Immature natural killer cell (primary cell): ENCODE data around the gene ERFL. TPM values are rescaled to one million over a fixed set of nuclear protein-coding genes. Genes with fewer than 3 reads are reported as not detected.

Source experiments
- DNase-seq, 3 donors: peaks; one replicate each; pipeline ENCODE4 v3.0.0; 2022; ENCODE audit warnings: mixed read lengths in 1 of 3
- H3K27ac Mint-ChIP-seq, 6 donors: one replicate each; pipeline ENCODE4 v1.8.0; 2020; ENCODE audit warnings: mixed read lengths in 6 of 6, mild to moderate bottlenecking in 5 of 6, inconsistent platforms in 4 of 6, moderate library complexity in 3 of 6
- H3K27me3 Mint-ChIP-seq, 3 donors: one replicate each; pipeline ENCODE4 v1.8.0; 2020 to 2021; ENCODE audit warnings: low read depth in 3 of 3, mild to moderate bottlenecking in 3 of 3, mixed read lengths in 3 of 3, moderate library complexity in 3 of 3, inconsistent platforms in 1 of 3
- H3K36me3 Mint-ChIP-seq, 3 donors: one replicate each; pipeline ENCODE4 v1.8.0; 2020; ENCODE audit warnings: mixed read lengths in 3 of 3, inconsistent platforms in 2 of 3, mild to moderate bottlenecking in 2 of 3
- H3K4me1 Mint-ChIP-seq, 2 donors: one replicate each; pipeline ENCODE4 v1.8.0; 2020; ENCODE audit warnings: inconsistent platforms in 2 of 2, mild to moderate bottlenecking in 2 of 2, mixed read lengths in 2 of 2, moderate library complexity in 1 of 2
- H3K4me3 Mint-ChIP-seq, 5 donors: one replicate each; pipeline ENCODE4 v1.8.0; 2020; ENCODE audit warnings: mild to moderate bottlenecking in 5 of 5, mixed read lengths in 5 of 5, inconsistent platforms in 3 of 5, moderate library complexity in 3 of 5
- H3K9me3 Mint-ChIP-seq, 6 donors: one replicate each; pipeline ENCODE4 v1.8.0; 2020; ENCODE audit warnings: mild to moderate bottlenecking in 6 of 6, mixed read lengths in 6 of 6, inconsistent platforms in 4 of 6, moderate library complexity in 3 of 6
- polyA plus RNA-seq, 3 donors: library from polyadenylated mRNA; unstranded; fragments of 300-500 nt; fragmentation: Illumina TruSeq; gene quantifications; one replicate each; pipeline ENCODE4 v1.2.3, GENCODE V29; 2021

Gene ERFL
- polyA plus RNA-seq, 3 donors from 2014 or later: 0.11 TPM; not detected in 2

DNA sequence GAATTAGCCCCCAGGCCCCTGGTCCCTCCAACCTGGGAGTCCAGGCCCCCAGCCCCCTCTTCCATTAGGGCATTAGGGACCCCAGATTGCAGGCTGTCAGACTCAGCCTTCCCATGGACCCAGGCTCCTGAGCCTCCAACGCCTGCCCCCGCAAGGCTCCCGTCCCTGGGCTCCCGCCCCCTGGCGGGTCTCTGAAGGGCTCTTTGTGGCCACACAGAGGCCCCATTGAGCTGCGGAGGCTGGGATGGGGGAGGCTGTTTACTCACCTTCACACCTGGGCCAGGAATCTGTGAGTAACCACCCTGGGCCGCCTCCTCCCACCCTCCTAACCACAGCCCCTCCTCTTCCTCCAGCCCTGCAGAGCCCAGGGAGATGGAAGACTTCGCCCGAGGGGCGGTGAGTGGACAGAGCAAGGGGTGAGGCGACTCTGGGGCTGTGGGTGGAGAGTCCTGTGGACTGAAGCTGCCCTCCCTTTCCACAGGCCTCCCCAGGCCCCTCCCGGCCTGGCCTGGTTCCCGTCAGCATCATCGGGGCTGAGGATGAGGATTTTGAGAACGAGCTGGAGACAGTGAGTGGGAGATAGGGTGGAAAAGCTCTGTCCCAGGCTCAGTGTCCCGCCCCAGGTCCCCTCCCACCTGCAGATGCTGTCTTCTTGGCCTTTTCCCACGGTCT, 40.4 kb downstream of the ERFL start:
- Mint-ChIP-seq H3K4me3 (peak overlapping the region; percentile 91 to 95 (median 94)), H3K27me3 (peaks cover 26 to 47% (median 34%) of the 10 kb centered on the region in 3 donors), H3K27ac (peak overlapping the region; percentile 96 to 99 (median 99)), H3K9me3 (no peaks in the 10 kb centered on the region), H3K4me1 (peaks cover 62 to 83% of the 10 kb centered on the region in 2 donors), H3K36me3 (peaks cover 19 to 33% (median 20%) of the 10 kb centered on the region in 3 donors)
- peak; percentile 85 to 87 (median 87) for DNase-seq

DNA sequence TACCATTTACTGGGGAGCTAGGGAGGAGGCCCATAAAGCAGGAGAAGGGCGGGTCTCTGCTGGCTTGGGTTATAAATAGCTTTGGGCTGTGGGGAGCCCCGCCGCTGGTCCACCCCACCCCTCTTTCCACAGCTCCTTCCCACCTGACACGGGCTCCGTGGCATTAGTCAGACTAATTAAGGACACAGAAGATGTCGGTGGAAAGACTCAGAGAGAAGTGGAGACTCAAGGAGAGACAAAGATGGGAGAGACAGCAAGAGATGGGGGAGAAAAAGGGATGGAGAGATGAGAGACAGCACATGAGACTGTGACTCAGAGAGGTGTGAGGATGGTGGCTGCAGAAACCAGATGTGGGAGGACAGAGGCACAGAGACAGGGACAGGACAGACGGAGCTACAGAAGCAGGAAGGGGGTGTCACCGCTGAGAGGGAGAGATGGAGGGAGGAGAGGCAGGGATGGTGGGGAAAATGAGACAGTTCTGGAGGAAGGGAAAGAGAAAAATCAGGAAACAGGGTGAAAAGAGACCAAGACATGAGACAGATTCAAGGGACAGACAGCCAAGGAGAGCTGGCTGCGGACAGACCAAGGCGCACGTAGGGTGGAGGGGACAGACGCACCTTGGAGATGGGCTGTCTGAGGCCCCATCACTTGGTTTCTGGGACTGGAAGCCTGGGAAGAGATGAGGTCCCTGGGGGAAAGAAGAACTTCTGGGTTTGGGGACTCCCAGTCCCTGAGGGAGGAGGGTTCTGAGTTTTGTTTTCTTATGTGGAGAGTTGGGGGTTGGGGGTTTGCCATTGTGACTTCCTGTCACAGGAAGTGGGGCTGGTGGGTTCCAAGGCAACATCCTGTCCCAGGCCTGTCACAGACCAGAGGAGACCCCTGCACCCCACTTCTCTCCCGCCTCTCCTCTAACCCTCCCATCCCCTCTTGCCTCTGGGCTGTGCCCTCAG, 41.2 kb downstream of the ERFL start:
- peak; percentile 92 to 94 (median 93) for DNase-seq
- H3K4me1 Mint-ChIP-seq: peaks cover 67 to 84% of the 10 kb centered on the region in 2 donors
- H3K36me3 Mint-ChIP-seq: peaks cover 19 to 33% (median 20%) of the 10 kb centered on the region in 3 donors
- H3K27me3 Mint-ChIP-seq: peaks cover 29 to 52% (median 38%) of the 10 kb centered on the region in 3 donors
- no peaks in the 10 kb centered on the region for H3K9me3 Mint-ChIP-seq
- H3K27ac Mint-ChIP-seq: peak overlapping the region; percentile 96 to 99 (median 99)
- peak overlapping the region; percentile 91 to 95 (median 94) for H3K4me3 Mint-ChIP-seq

DNA sequence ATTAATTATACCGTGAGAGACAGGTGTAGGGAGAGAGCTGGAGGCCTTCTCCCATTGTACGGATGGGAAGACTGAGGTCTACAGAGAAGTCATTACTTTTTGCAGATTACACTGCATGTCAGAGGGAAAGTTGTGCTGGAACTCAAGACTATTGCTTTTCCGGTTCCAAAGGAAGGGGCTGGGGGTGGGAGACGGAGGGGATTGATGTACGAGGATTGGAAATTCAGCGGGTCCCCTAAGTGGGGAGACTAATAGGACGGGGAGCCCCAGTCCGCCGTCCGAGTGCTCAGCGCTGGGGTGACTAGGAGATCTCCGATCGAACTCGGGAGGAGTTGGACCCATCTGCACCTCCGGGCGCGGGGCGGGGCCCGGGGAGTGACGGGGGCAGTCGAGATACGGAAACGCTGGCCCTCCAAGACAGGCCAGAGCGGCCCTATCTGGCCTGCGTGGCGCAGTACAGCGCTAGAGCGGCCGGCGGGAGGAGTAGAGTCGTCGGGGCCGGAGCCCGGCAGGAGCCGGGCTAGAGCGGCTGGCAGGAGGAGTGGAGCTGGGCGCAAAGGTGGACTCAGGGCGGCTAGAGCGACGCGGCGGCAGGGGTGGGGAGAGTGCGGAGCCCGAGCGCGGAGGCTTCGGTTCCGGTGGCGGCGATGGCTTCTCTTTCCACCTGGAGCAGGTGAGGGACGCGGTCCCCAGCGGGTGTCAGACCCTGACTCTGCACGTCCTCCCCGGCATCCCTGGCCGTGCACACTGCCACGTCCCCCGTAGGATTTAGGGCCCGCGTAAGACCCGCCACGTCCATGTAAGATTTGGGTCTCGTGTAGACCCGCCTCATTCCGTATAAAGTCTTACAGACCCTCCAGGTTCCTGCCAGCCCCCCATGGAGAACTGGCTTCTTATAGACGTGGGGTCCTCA, 44.2 kb downstream of the ERFL start:
- H3K36me3 Mint-ChIP-seq: peaks cover 5 to 20% (median 8%) of the 10 kb centered on the region in 3 donors
- H3K27me3 Mint-ChIP-seq: peaks cover 29 to 43% (median 33%) of the 10 kb centered on the region in 3 donors
- H3K27ac Mint-ChIP-seq: peak overlapping the region; percentile 96 to 99 (median 98)
- DNase-seq: peak; percentile 87 to 92 (median 91)
- peak overlapping the region; percentile 93 to 97 (median 95) for H3K4me3 Mint-ChIP-seq
- peaks cover 48 to 74% of the 10 kb centered on the region in 2 donors for H3K4me1 Mint-ChIP-seq
- H3K9me3 Mint-ChIP-seq: no peaks in the 10 kb centered on the region

DNA sequence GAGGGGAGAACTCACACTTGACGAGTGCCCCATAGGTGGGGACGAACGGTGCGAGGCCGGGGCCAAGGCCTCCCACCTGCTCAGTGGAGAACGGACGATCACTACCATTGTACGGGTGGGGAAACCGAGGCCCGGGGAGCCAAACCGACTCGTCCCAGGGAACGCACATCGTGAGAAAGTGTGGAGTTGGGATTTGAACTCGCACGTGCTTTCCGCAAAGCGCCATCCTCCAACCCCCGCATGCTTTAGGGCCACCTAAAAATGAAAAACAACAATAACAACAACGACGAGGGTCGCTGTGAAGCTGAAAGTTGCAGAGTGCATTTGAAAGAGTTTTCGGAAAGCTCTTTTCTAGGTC, 44.8 kb downstream of the ERFL start:
- Mint-ChIP-seq H3K36me3 (peaks cover 3 to 16% (median 8%) of the 10 kb centered on the region in 3 donors), H3K27ac (peak overlapping the region; percentile 96 to 99 (median 98)), H3K9me3 (no peaks in the 10 kb centered on the region), H3K4me3 (peak overlapping the region; percentile 93 to 97 (median 95)), H3K27me3 (peaks cover 25 to 38% (median 29%) of the 10 kb centered on the region in 3 donors), H3K4me1 (peaks cover 42 to 72% of the 10 kb centered on the region in 2 donors)
- DNase-seq: no peak

DNA sequence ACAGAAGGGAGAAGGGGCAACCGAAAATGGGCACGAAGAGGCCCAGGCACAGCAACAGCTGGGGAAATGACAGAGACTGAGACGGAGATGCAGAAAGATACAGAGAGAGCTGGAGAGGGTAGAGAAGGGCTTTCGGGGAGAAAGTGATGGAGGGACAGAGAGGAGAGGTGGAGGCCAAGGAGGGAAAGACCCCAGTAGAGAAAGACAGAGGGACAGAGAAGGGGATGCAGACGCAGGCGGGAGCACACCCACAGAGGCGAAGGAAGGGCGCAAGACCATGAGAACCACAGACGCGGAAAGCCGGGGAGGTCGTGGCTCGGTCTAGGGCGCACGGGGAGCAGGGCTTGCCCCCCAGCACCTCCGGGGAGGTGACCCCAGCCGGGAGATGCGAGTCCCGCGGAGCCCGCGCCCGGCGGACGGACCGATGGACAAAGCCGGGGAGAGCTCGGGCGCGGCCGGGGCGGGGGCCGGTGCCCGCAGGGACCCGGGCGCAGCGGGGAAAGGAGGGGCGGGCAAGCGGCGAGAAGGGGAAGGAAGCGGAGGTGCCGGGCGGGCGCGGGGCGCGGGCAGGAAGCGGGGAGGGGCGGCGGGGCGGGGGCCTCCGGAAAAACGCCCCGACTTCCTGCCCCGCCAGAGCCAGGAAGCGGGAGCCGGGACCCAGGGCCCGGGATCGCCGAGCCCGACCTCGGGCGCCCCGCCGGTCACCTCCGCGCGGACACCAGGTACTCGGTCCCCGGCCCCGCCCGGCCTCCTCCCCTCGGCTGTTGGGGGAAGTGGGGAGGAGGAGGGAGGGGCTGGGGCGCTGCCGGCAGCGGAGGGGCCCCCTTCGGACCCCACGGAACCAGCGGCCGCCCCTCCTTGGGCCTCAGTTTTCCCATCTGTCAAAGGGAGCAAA, 45.4 kb downstream of the ERFL start, which contains the start of gene ARHGEF1:
Gene ARHGEF1, plus strand, starts transcription at position 617 of the 895 bp plus-strand sequence. CDS start 4,899 bp downstream, outside the sequence.
- peaks cover 18 to 31% (median 23%) of the 10 kb centered on the region in 3 donors for H3K27me3 Mint-ChIP-seq
- peaks cover 3 to 11% (median 8%) of the 10 kb centered on the region in 3 donors for H3K36me3 Mint-ChIP-seq
- H3K9me3 Mint-ChIP-seq: no peaks in the 10 kb centered on the region
- H3K27ac Mint-ChIP-seq: peak within 1 kb of the TSS; percentile 98 to 100 (median 99)
- DNase-seq: peak; percentile 57 to 65 (median 64)
- peak within 1 kb of the TSS; percentile 95 to 99 (median 97) for H3K4me3 Mint-ChIP-seq
- H3K4me1 Mint-ChIP-seq: peaks cover 39 to 72% of the 10 kb centered on the region in 2 donors

DNA sequence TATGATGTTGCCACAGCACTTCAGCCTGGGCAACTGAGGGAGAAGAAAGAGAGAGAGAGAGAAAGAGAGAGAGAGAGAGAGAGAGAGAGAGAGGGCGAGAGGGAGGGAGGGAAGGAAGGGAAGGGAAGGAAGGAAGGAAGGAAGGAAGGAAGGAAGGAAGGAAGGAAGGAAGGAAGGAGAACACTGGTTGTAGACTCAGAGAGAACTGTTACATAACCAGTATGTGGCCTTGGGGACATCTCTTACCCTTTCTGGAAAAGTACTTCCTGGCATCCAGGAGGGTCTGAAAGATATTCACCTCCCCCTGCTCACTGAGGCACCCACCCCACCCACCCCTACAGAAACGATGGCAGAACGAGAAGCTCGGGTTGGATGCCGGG, 47.9 kb downstream of the ERFL start:
- Mint-ChIP-seq H3K9me3 (no peaks in the 10 kb centered on the region), H3K36me3 (peaks cover 0 to 5% (median 4%) of the 10 kb centered on the region in 3 donors), H3K27me3 (peaks cover 16 to 25% (median 17%) of the 10 kb centered on the region in 3 donors), H3K4me1 (peaks cover 44 to 75% of the 10 kb centered on the region in 2 donors), H3K4me3 (peak overlapping the region in 2 of 5 donors; percentile 2 to 55), H3K27ac (peak overlapping the region in 5 of 6 donors; percentile 57 to 87 (median 78))
- DNase-seq: no peak

DNA sequence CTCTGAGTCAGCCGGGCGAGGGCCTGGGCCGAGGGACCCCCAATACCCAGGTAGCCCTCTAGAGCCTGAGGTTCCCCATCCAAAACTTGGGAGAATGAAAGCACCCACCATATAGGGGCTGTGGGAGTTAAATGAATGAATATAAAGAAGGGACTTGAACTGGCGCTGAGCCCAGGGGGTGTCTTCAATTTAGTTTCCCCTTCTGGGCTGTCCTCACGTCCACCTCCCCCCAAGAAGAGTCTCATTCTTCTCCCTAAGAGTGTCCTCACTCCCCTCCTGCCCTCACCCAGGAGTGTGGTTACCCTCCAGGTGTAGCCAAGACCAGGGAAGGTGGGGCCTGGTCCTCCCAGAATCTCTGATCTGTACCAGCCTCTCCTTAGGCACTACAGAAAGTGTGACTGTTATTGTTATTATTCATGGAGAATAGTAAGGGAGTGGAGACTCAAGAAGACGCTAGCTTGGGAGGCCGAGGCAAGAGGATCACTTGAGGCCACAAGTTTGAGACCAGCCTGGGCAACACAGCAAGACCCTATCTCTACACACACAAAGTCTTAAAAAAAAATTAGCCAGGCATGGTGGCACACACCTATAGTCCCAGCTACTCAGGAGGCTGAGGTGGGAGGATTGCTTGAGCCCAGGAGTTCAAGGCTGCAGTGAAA, 48.5 kb downstream of the ERFL start:
- H3K36me3 Mint-ChIP-seq: peaks cover 0 to 4% (median 1%) of the 10 kb centered on the region in 3 donors
- no peaks in the 10 kb centered on the region for H3K9me3 Mint-ChIP-seq
- H3K27me3 Mint-ChIP-seq: peaks cover 18 to 26% (median 18%) of the 10 kb centered on the region in 3 donors
- peaks cover 41 to 74% of the 10 kb centered on the region in 2 donors for H3K4me1 Mint-ChIP-seq
- DNase-seq: no peak
- peak overlapping the region in 2 of 5 donors; percentile 2 to 55 for H3K4me3 Mint-ChIP-seq
- H3K27ac Mint-ChIP-seq: peak overlapping the region in 5 of 6 donors; percentile 57 to 87 (median 78)

DNA sequence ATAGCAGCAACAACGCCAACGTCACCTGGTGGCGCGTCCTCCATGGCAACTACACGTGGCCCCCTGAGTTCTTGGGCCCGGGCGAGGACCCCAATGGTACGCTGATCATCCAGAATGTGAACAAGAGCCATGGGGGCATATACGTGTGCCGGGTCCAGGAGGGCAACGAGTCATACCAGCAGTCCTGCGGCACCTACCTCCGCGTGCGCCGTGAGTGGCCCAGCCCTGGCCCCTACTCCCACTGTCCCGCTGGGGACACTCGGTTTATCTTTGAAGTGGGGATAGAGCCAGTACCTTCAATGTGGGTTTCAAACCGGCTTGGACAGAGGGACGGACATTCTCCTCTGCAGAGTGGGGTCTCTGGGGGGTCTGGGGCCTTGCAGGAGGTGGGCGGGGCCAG, 49.2 kb downstream of the ERFL start:
- peak overlapping the region in 4 of 6 donors; percentile 16 to 100 (median 52) for H3K27ac Mint-ChIP-seq
- H3K36me3 Mint-ChIP-seq: peaks cover 0 to 4% (median 0%) of the 10 kb centered on the region in 3 donors
- no peak for DNase-seq
- H3K4me3 Mint-ChIP-seq: no peak overlapping the region
- peaks cover 39 to 78% of the 10 kb centered on the region in 2 donors for H3K4me1 Mint-ChIP-seq
- peaks cover 17 to 23% (median 18%) of the 10 kb centered on the region in 3 donors for H3K27me3 Mint-ChIP-seq
- H3K9me3 Mint-ChIP-seq: no peaks in the 10 kb centered on the region

DNA sequence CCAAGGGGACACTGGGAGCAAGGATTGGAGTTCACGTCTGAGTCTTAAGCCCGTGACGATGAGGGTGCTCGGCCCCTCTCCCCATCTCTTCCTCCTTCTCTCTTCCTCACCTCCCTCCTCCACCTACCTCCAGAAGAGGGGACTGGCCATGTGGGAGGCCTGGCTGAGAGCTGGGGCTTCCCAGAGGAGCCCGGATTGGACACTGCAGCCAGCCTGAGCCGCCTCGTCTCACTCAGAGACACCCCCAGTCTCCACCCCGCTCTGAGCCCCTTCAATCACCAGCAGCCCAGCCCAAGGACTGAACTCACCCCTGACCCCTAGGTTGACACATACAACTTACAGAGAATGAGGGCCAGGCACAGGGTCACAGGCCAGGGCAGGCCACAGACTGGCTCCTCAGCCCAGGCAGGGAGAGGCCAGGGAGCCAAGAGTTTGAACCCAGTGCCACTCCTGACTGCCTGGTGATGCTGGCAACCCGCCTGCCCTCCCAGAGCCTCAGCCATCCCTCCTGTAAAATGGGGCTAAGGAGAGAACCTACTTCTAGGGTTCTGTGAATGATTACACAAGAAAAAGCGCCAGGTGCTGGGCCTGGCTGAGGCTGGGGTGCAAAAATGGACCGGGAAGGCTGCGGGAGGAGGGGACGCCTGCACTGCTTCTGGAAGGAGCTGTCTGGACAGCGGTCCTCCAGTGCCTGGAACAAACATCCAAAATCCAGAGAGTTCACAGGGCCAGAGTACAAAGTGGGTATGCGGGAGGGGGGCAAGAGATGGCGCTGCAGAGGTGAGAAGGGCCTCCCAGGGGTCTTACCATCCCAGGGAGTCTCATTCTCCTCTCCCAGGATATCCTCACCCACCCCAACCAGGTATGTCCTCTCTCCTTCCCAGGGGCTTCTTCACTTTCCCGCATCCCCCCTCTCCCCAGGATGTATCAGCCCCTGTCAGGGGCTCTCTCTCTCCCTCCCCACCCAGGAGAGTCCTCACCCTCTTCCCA, 50.0 kb downstream of the ERFL start:
- H3K9me3 Mint-ChIP-seq: no peaks in the 10 kb centered on the region
- H3K27ac Mint-ChIP-seq: peak overlapping the region; percentile 98 to 100 (median 99)
- H3K36me3 Mint-ChIP-seq: no peaks in the 10 kb centered on the region
- peaks cover 13 to 16% (median 15%) of the 10 kb centered on the region in 3 donors for H3K27me3 Mint-ChIP-seq
- H3K4me1 Mint-ChIP-seq: peaks cover 43 to 80% of the 10 kb centered on the region in 2 donors
- DNase-seq: no peak
- H3K4me3 Mint-ChIP-seq: peak overlapping the region in 3 of 5 donors; percentile 26 to 64 (median 59)

DNA sequence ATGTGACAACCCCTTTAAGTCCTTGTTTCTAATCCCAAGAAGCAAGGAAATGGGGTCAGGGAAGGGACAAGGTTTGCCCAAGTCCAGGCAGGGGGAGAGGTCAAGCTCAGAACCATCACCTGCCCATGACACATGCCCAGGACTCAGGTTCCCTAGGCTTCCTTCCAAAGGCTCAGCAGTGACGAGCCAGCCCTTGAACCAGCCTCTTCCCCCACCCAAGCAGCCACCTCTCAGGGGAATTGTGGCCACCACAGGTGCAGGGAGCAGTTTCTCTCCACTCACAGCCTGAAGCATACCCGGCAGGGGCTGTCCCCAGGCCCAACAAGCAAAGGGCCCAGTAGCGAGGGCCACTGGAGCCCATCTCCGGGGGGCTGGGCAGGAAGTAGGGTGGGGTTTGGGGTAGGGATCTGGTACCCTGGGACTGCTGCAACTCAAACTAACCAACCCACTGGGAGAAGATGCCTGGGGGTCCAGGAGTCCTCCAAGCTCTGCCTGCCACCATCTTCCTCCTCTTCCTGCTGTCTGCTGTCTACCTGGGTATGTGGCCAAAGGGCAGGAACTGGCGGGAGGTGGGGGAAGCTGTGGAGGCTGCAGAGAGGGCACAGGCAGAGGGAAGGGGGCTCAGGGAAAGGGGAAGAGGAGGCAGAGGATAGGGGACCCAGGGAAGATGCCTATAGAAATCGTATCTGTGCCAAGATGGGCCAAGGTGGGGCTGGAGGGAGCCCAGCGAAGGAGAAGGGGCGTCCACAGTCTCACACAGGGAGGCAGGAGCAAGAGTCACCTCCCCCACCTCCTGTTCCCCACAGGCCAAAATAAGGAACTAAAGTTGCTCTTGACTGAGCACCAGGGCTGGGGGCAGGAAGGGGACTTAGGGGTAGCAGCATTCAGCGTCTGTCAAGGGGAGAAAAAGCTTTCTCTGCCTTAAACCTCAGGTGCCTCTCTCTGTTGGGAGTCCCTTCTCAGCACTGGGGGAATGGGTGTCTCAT, 51.1 kb downstream of the ERFL start, which contains the start of gene CD79A:
Gene CD79A, plus strand, starts transcription at position 433 of the 986 bp plus-strand sequence. Its CDS starts 26 bp downstream, at position 459.
- Mint-ChIP-seq H3K9me3 (no peaks in the 10 kb centered on the region), H3K4me1 (peaks cover 46 to 85% of the 10 kb centered on the region in 2 donors), H3K36me3 (no peaks in the 10 kb centered on the region), H3K4me3 (peak within 1 kb of the TSS; percentile 49 to 87 (median 73)), H3K27me3 (peaks cover 9 to 17% (median 9%) of the 10 kb centered on the region in 3 donors), H3K27ac (peak within 1 kb of the TSS; percentile 98 to 100 (median 99))
- no peak for DNase-seq
